Hindlimb muscle (tissue), 1 donor: ENCODE data around the gene DBF4B. TPM values are rescaled to one million over a fixed set of nuclear protein-coding genes. Genes with fewer than 3 reads are reported as not detected.
"Not testable (repeated sequence)": the region's sequence is repeated elsewhere in the genome, so short reads cannot be mapped to it uniquely, and the experiment has no call there.

Source experiments
- DNase-seq: peaks from one replicate; pipeline ENCODE4 v3.0.0-alpha.2; 2013
- polyA plus RNA-seq: library from polyadenylated mRNA; unstranded; fragments of 120-200 nt; gene quantifications from one replicate; pipeline ENCODE4 v1.2.1, GENCODE V29; 2013; ENCODE audit not compliant: insufficient read length

Gene DBF4B
- polyA plus RNA-seq, 1 donor: 8.0 TPM

DNA sequence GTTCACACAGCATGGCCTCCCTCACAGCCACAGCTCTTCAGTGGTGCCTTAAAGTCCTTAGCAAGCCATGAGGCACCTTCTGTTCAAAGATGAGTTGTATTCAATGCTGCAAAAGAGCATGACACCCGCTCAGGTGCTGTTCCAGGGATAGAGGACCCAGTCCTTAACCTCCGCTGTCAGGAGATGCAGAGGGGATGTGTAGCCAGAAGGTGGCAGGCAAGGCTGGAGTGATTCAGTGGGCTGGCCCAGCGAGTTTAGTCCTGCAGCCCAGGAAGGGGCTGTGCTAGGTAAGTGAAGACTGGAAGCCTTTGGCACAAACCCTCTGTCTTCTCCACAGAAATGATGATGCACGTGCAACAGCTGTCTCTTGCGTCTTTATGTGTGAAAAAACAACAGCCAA lies 25.3 kb downstream of the DBF4B start:
- no peak for DNase-seq

DNA sequence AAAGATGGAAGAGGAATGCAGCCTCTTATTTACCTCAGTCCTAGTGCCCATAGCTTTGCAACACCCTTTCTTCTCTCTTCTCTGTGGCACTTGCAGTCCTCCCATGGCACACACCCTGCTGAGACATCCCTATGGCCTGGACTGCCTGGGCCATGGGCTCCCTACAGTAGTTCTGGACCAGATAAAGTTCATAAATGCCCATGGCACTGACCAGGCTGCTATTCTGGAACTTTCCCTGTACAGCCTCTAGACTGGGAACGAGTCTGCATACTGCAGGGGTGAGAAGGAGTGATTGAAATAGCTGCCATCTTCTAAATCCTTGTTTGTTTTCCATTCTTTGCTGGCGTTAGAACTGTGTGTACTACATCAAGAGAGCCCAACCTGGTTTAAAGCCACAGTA lies 25.8 kb downstream of the DBF4B start:
- DNase-seq: no peak

DNA sequence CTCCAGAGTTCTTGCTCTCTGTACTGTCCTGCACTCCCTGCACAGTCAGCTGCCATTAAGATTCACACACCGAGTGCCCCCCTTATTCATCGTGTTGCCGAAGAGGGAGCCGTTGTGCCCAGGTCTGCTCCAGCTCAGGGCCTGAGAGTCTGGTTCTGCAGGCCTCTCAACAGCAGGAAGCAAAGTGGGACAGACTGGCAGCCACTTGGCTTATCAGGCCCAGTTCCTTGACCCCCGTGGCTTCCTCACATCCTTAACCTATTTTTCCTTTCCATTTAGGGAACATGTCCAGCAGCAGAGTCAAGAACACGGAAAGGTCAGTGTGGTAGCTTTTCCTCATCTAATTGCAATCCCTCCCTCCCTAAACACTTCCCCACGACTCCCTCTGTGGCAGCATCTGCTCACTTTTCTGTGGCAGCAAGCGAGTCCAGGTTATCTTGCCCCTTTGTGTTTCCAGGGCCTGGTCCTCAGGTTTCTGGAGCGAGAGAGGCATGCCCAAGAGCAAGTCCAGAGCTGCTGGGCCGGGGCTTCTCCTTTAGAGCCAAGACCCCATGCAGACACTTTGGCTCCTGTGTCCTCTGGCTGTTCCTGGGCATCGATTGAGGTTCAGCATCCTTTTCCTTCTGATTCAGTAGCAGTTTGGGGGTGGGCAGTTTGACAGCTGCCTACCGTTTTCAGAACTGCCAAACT lies 28.2 kb downstream of the DBF4B start:
- DNase-seq: no peak

GRCh38 chr17:44738214-44738906 lies 29.9 kb downstream of the DBF4B start:
- DNase-seq: no peak

- DNase-seq: no peak
Observed at GRCh38 chr17:44741316-44741715, 32.9 kb downstream of the DBF4B start.

GRCh38 chr17:44745301-44745700 lies 36.8 kb downstream of the DBF4B start:
- no peak for DNase-seq

- not testable (repeated sequence) for DNase-seq
Observed at GRCh38 chr17:44745738-44746137, 37.3 kb downstream of the DBF4B start.

DNA sequence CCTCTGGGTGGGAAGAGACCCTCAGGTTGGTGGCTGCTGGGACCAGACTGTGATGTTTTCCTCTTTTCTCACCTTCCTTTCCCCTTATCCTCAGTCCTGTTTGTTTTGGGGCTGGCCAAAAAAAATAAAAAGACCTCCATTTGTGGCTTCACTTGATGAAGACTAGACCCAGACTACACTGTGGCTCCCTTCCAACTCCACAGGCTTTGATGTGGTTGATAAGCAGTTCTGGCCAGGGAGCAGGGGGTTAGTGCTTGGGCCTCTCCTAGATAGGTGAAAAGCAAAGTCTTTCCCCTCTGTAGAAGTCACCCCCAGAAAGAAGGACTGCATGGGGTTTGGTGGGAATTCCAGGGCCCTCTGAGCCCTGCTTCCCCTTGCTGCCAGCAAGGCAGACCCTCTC lies 39.1 kb downstream of the DBF4B start:
- DNase-seq: no peak

DNA sequence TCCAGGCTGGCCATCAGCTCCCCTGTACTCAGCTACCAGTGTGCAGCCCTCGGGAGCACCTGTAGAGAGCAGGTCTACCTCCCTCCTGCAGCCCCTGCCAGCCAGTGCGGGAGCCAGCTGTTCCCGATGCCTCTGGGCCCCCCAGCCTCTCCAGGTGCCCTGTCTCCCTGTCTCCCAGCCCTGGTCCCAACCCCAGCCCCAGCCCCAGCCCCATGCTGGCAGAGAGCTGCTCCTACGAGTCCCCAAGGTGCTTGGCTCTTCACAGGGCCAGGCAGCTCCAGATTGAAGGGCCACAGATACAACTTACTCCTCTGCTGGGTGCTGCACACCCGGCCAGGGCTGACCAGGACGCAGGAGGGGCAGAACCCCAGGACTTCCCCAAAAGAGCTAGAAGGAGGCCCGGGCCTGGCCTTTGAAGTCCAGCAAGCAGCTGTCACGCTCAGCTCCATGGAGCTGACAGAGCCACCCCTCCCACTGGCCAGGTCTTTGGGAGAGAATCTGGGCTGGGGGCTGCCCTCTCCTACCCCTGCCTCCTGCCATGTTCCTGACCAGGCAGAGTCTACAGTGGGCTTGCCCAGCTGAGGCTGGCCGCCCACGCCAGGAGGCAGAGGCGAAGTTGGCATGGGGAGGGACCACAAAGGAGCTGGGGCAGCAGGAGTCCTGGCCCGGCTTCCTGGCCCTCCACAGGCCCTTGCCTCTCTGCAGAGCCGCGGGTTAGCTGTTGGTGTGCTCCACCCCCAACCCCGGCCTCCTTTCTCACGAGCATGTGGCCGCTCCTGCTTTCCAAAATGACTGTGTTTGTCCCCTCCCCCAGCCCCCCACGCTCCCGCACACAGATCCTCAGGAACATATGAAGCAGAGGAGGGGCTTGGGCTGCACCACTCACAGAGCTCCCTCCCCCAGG lies 40.9 kb downstream of the DBF4B start:
- peak; percentile 59 for DNase-seq

GRCh38 chr17:44749980-44750318 lies 41.5 kb downstream of the DBF4B start:
- DNase-seq: peak; percentile 36

DNA sequence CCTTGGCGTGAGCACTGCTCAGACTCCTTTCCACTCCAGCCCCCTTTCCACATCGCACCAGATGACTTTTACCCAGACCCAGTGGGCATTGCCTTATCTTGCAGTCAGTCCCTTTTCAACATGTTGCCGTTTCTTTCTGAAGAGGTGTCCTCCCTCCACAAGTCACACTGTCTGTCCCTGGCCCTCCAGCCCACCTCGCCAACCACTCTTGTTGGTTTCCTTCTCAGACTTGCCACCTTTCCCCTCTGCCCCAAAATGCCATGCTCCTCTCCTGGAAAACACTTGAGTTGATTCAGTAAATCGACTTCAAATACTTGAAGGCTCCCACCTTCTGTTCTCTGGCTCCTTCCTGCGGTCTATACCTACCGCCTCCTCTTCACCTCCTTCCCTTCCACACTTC lies 42.9 kb downstream of the DBF4B start:
- no peak for DNase-seq

DNA sequence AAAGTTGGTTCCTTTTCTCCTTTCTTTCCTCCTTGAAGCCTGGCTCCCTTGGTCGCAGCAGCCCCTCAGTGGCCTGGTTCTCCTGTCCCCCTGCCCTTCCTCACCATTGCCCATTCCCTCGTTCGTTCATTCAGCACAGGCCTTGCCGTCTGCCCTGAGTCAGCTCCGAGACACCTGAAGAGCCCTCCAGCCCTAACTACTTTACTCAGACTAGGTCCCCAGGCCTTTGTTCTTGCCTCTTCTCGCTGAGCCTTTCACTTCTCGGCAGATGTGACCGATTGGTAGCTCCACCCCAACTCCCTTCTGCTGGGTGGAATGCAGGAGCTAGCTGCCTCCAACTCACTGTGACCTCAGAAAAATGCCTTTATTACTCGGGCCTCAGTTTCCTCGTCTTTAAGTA lies 43.3 kb downstream of the DBF4B start:
- DNase-seq: no peak

- DNase-seq: no peak
Observed at GRCh38 chr17:44752953-44753861, 44.7 kb downstream of the DBF4B start.

DNA sequence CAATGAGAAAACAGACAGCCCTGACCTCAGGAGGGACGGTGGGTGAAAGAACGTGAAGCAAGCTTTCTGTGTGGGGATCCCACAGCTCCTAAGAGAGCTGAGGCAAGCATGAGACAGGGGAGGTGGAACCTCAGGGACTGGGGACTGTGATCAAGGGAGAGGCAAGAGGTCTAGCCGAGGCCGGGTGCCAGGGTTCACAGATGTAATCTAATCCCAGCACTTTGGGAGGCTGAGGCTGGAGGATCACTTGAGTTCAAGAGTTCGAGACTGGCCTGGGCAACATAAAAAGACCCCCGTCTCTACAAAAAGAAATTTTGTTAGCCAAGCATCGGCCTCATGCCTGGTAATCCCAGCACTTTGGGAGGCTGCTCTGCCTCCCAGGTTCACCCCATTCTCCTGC lies 45.8 kb downstream of the DBF4B start:
- DNase-seq: no peak

- DNase-seq: not testable (repeated sequence)
Observed at GRCh38 chr17:44755180-44755579, 46.7 kb downstream of the DBF4B start.

DNA sequence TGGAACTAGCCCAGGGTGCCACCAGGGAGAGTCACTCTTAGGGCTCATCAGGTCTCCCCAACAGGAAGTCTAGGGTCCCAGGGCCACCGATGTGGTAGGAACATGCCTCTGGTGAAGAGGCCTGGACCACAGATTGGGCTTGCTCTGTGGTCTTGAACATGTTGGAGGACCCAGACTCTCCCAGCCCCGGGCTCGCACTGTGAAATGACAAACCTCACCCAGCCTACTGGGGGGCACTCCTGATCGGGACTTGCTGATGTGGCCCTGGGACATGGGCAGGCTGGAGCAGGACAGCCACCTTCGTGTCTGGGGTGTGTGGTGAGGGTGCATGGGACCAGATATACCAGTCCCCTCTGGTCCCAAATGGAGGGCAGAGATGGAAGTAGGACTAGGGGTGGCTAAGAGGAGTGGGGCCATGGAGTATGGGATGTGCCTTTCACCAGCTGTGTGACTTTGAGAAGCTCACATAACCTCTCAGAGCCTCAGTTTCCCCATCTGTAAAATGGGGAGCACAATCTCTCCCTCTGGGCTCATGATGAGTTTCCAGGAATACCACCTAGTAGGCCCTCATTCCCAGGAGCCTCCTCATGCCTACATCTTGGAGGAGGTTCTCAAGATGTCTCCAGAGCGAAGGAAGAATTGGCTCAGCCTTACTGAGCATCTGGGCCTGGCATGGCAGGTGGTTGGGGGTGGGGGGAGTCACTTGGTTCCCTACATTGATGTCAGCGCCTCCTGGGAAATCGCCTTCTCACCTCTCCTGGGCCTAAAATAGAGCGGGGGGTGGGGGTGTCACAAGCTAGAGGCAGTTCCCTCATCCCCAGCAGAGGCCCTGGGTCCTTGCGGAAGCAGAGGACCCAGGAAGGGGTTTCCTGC lies 48.8 kb downstream of the DBF4B start:
- DNase-seq: no peak

- no peak for DNase-seq
Observed at GRCh38 chr17:44757918-44758413, 49.5 kb downstream of the DBF4B start.

- no peak for DNase-seq
Observed at GRCh38 chr17:44758414-44759085, 50.1 kb downstream of the DBF4B start, which contains the start of gene ADAM11. Gene ADAM11 (plus strand): TSS chr17:44758988. CDS start chr17:44759200, 212 bp downstream.

- no peak for DNase-seq
Observed at GRCh38 chr17:44759086-44759915, 50.8 kb downstream of the DBF4B start.

- DNase-seq: no peak
Observed at GRCh38 chr17:44759916-44760243, 51.4 kb downstream of the DBF4B start.
